Head of caudate nucleus (tissue), 42 donors: Measurements from ENCODE around the gene PHF11.

Source experiments
- DNase-seq, 42 donors: peaks; one replicate each; pipeline versions ENCODE4 v3.0.0 to v3.0.0-alpha.2; 2020 to 2021; ENCODE audit warnings: mixed read lengths in 7 of 42
- intact Hi-C: fragments of 100-400 bp; cut with DNase I; formaldehyde crosslinking; loops from one replicate; pipeline ENCODE4 v1.15.0; 2022

Gene PHF11

GRCh38 chr13:49571299-49572240, 75.8 kb downstream of the PHF11 start:
- intact Hi-C loops: no loop called here
- no peak for DNase-seq
